Measurements from ENCODE around the gene GPR108. TPM values are rescaled to one million over a fixed set of nuclear protein-coding genes. Genes with fewer than 3 reads are reported as not detected.
"Not testable (repeated sequence)": the region's sequence is repeated elsewhere in the genome, so short reads cannot be mapped to it uniquely, and the experiment has no call there.

Gene GPR108
- total RNA-seq, 4 donors from 2014 or later, result 87.9 to 152 (median 116) TPM

GRCh38 chr19:6774821-6775707 lies 37.7 kb upstream of the GPR108 start:
- Histone ChIP-seq H3K4me3 (replicated peaks in 1 of 3) (no peak overlapping the region), H3K36me3 (no peaks in the 10 kb centered on the region), H3K27me3 (no peaks in the 10 kb centered on the region), H3K27ac (no peak overlapping the region), H3K4me1 (no peaks in the 10 kb centered on the region), H3K9me3 (no peaks in the 10 kb centered on the region)
- intact Hi-C loops (cut with DNase I), result loop anchor here (10.0 kb wide), 1 partner anchor 140 kb away; no protein-coding TSS in a partner anchor
- DNase-seq, result no peak
- WGBS, 2 donors, result 76 to 77% methylated on average over 11 of the region's 11 CpGs
- TF ChIP-seq CTCF (IDR thresholded peaks at IDR 0.05) (no peak), POLR2A (IDR thresholded peaks at IDR 0.05) (no peak)

GRCh38 chr19:6773323-6773931 lies 36.0 kb upstream of the GPR108 start:
- Histone ChIP-seq H3K27ac (no peak overlapping the region), H3K9me3 (no peaks in the 10 kb centered on the region), H3K36me3 (no peaks in the 10 kb centered on the region), H3K27me3 (no peaks in the 10 kb centered on the region), H3K4me3 (replicated peaks in 1 of 3) (peak overlapping the region in 1 of 3 donors; percentile 2), H3K4me1 (no peaks in the 10 kb centered on the region)
- TF ChIP-seq POLR2A (IDR thresholded peaks at IDR 0.05) (no peak), CTCF (IDR thresholded peaks at IDR 0.05) (no peak)
- no peak for DNase-seq
- 56 to 59% methylated on average over 7 to 8 of the region's 8 CpGs for WGBS, 2 donors
- intact Hi-C loops (cut with DNase I), result loop anchor here (10.0 kb wide), 1 partner anchor 139 kb away; no protein-coding TSS in a partner anchor

GRCh38 chr19:6772866-6773322 lies 35.5 kb upstream of the GPR108 start:
- intact Hi-C loops (cut with DNase I), result loop anchor here (10.0 kb wide), 1 partner anchor 138 kb away; no protein-coding TSS in a partner anchor

GRCh38 chr19:6772028-6772865 lies 34.9 kb upstream of the GPR108 start, which contains the start of gene VAV1:
VAV1 (plus strand) TSS chr19:6772708; CDS start chr19:6772808, 100 bp downstream.
- no peaks in the 10 kb centered on the region for H3K27me3 ChIP-seq
- peak within 1 kb of the TSS in 1 of 3 donors; percentile 2 for H3K4me3 ChIP-seq (replicated peaks in 1 of 3)
- H3K9me3 ChIP-seq, result no peaks in the 10 kb centered on the region
- no peak for TF ChIP-seq CTCF (IDR thresholded peaks at IDR 0.05)
- no peak for TF ChIP-seq POLR2A (IDR thresholded peaks at IDR 0.05)
- H3K36me3 ChIP-seq, result no peaks in the 10 kb centered on the region
- H3K27ac ChIP-seq, result no peak within 1 kb of the TSS
- DNase-seq, result peak; percentile 17 to 35
- intact Hi-C loops (cut with DNase I), result loop anchor here (10.0 kb wide), 1 partner anchor 137 kb away; no protein-coding TSS in a partner anchor
- H3K4me1 ChIP-seq, result peaks cover 6 to 7% of the 10 kb centered on the region in 2 donors
- 63 to 69% methylated on average over 18 to 20 of the region's 25 CpGs for WGBS, 2 donors

More at GRCh38 chr19:6772866-6773322, 35.5 kb upstream of the GPR108 start:
- DNase-seq, result no peak
- Histone ChIP-seq H3K9me3 (no peaks in the 10 kb centered on the region), H3K36me3 (no peaks in the 10 kb centered on the region), H3K4me1 (peaks cover 0 to 2% of the 10 kb centered on the region in 2 donors), H3K27ac (no peak overlapping the region), H3K27me3 (no peaks in the 10 kb centered on the region), H3K4me3 (replicated peaks in 1 of 3) (peak overlapping the region in 1 of 3 donors; percentile 2)
- no peak for TF ChIP-seq CTCF (IDR thresholded peaks at IDR 0.05)
- TF ChIP-seq POLR2A (IDR thresholded peaks at IDR 0.05), result no peak
- WGBS, 2 donors, result 67 to 89% methylated on average over 1 to 7 of the region's 14 CpGs

- H3K4me1 ChIP-seq; H3K27me3 ChIP-seq; H3K36me3 ChIP-seq; H3K9me3 ChIP-seq; H3K4me3 ChIP-seq (replicated peaks in 1 of 3); DNase-seq; H3K27ac ChIP-seq: not testable (repeated sequence)
- WGBS, 2 donors, result 93 to 96% methylated on average over 7 of the region's 7 CpGs
- intact Hi-C loops (cut with DNase I), result loop anchor here (10.0 kb wide), 1 partner anchor 137 kb away; no protein-coding TSS in a partner anchor
Measured at GRCh38 chr19:6771648-6772027, 34.3 kb upstream of the GPR108 start.

Measured in thyroid gland (tissue), 4 donors.